GM18502 (cell line): Measurements from ENCODE around the gene PTK7.

ENCODE experiments used
- ATAC-seq: cut with Tn5 transposase; IDR thresholded peaks from one replicate; pipeline ENCODE4 v1.9.1; 2021; ENCODE audit warnings: mild to moderate bottlenecking; ENCODE audit not compliant: unreplicated experiment, poor library complexity

PTK7 gene

DNA sequence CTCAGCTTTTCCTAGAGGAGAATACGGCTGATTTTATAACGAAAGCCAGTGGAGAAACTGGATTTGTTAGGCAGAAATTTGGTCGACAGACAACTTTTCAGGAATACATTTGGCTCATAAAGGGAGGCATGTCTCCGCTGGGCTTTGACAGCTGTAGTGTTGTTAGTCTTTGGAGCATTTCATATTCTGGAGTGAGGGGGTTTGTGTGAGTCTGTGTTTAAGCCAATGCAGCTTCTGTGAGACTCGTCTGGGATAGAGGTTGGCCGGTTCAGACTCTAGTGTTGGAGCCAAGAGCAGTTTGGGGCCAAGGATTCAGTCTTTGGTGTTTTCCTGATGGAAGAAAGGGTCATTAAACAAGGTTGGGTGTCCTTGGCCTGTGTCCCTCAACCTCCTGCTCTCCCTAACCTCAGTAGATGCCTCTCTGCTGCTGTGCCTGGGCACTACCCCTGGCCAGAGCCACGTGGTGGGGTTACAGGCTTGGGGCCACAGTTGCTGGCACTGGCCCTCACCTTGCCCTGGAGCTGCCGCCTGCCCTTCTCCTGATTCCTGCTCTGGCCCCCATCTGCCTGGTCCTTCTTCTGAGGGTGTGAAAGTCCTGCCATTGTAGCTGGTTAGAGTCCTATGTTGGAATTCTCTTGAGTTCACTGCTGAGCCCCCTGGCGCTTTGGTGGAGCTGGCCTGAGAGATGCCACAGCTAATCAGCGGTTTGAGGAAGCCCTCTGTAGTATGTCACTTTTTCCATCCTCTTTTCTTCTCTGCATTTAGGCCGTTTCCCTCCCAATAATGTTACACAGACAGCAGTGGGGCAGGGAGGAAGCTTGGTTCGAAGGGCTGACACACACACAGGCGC, 6.9 kb downstream of the PTK7 start:
- ATAC-seq, result no peak

- no peak for ATAC-seq
Observed at GRCh38 chr6:43086022-43086658, 10.0 kb downstream of the PTK7 start.

DNA sequence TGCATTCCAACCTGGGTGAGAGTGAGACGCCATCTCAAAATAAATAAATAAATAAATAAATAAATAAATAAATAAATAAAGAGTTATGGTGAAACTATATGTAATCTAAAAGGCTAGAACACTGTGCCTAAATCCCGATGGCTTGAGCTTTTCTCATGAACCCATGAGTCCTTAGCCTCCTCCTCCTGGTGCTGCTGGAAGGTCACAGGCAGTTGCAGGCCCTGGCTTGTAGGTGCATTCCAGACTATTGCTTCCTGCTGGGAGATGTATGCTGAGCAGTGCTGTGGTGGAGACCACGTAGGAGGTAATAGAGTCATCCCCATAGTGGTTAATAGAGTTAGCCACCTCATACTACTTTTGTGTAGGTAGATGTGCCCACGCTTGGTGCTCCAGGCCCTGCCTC, 12.5 kb downstream of the PTK7 start:
- ATAC-seq, result no peak

DNA sequence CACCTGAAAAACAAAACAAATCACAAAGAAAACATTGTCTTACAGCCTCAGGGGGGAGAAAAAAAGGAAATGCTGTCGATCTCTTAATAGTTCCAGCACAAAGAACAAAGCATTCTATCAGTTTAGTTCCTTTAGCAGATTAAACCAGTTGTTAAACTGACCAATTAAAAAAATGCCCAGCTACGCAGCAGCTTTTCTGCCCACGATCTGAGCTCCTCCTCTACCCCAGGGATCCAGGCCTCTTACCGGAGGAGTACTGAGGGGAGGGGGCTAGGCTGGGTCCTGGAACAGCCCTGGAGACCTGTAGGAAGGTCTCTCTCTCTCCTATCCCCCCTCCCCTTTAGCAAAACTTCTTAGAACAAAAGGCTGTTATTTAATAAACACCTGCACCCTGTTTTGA, 13.4 kb downstream of the PTK7 start:
- ATAC-seq, result no peak

DNA sequence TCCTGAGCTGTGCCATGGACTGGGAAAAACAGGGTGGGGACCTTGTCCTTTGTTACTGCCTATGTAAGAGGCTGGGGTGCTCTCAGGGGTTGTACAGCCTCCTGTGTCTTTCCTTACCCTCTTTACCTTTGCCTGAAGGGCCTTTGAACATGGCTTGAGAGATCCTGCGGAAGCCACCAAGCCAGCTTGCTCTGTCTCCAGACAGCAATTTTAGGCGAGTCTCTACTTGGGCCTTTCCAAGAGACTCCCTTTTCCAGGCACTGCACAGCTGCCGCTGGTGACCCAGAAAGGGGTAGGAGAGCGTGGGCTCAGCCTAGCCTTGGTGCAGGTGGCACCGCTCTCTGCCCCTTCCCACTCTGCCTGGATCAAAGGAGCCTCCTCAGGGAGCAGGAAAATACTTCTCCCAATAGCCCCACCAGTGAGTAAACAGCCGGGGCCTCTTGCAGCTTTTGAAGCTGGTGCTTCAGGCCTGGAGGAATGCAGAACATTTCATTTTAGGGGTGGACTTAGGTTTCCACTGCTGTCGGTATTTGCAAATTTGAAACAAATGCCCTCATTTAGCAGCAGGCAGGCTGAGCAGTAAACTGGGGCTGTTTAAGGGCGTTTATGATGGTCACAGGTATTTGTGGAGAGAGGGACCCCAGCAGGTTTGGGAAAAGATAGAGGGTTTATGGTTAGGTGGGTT, 13.9 kb downstream of the PTK7 start:
- no peak for ATAC-seq

DNA sequence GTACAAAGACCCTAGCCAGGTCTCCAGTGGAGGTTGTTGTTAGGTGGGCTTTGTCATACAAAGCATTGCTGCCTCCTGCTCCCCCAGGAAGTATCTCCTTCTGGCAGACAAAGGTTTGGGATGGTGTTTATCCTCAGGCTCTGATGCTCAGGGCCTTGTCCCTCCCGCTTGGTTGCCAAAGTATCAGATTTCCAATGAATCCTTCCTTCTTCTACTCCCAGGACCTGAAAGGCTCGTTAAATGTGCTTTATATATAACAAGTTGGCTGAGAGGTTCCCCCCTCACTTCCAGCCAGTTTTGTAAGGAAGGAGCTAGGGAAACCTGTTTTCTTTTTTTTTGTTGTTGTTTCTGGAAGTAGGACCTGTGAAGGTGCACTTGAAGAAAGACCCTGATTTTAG, 14.4 kb downstream of the PTK7 start:
- ATAC-seq, result no peak

- no peak for ATAC-seq
Observed at GRCh38 chr6:43091020-43091419, 14.9 kb downstream of the PTK7 start.

GRCh38 chr6:43091436-43091991, 15.4 kb downstream of the PTK7 start:
- no peak for ATAC-seq

DNA sequence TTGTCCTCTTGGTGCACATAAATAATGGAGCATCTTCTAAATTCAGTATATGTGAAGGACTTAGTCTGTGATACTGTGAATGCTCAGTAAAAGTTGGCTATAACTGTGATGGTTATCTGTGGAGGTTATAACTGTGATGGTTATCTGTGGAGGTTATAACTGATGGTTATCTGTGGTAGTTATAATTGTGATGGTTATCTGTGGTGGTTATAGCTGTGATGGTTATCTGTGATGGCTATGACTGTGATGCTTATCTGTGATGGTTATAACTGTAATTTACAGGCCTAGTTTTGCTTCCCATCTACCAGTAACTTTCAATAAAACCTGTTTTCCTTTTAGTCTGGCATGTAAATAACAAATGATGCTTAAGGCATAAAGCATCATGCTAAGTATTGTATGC, 16.5 kb downstream of the PTK7 start:
- ATAC-seq, result no peak

DNA sequence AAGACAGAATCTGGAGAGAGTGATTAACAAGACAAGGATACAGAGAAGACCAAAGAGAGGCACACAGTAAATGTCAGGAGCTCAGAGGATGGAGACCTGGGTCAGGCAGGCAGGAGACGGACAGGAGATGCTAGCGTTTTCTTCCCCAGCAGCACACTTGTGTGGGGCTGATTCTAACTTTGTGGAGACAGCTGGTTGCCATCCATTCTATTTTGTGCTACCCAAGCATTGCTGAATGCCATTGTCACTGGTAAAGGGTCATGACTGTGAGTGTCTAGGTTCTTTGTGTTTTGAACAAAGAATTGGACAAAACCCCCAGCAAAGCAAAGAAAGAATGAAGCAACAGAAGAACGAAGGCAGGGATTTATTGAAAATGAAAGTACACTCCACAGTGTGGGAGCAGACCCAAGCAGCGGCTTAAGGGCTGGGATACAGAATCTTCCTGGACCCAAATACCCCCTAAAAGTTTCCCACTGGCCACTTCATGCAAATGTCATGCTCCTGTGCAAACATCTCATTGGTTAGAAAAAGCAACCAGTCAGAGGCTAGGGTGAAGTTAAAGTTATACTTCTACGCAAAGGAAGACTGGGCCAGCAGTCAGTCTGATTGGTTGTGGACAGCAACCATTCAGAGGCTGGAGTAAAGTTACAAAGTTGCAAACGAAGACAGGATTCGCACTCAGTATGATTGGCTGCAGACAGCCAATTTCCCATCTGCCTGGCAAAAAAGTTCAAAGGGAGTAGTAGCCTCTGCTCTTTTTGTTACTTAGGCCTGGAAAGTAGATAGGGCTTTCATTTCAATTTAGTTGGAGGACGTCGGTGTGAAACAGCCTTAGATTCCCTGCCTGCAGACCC, 17.5 kb downstream of the PTK7 start:
- no peak for ATAC-seq

GRCh38 chr6:43095939-43096338, 19.8 kb downstream of the PTK7 start:
- no peak for ATAC-seq

GRCh38 chr6:43096451-43097097, 20.5 kb downstream of the PTK7 start:
- ATAC-seq, result no peak

DNA sequence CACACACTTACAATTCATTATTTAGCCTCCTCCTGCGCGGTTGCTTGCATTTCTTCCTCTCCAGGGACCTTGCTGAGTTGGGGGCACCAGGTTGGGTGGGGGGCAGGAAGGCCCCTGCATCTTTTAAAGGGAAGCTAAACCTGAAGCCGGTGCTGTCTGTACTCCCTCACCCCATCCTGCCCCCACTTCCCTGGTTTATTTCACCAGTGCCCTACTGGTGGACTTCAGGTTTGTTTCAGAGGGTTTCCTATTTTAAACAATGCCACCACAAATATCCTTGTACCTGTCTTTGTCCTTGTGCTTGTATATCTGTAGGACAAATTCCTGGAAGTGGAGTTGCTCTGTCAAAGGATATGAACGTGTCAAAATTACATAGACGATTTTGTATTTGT, 21.0 kb downstream of the PTK7 start:
- no peak for ATAC-seq

DNA sequence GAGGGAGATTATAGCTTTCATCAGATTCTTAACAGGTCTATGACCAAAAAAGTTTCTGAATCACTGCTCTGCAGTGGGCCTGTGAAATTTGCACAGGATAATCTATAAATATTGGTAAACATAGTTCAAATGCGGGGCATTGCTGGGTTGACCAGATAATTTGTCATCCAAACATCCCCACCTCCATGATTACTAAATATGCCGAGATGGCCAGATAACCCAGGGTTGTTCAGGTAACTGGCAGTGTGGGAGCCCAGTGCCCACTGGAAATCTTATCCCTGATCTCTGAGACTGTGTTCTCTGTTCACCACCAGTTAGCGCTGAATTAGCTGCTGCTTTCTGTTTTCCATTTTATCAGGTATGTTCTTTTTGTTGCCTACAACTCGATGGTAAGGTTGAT, 21.4 kb downstream of the PTK7 start:
- no peak for ATAC-seq

GRCh38 chr6:43101497-43101896, 25.4 kb downstream of the PTK7 start:
- ATAC-seq, result no peak

DNA sequence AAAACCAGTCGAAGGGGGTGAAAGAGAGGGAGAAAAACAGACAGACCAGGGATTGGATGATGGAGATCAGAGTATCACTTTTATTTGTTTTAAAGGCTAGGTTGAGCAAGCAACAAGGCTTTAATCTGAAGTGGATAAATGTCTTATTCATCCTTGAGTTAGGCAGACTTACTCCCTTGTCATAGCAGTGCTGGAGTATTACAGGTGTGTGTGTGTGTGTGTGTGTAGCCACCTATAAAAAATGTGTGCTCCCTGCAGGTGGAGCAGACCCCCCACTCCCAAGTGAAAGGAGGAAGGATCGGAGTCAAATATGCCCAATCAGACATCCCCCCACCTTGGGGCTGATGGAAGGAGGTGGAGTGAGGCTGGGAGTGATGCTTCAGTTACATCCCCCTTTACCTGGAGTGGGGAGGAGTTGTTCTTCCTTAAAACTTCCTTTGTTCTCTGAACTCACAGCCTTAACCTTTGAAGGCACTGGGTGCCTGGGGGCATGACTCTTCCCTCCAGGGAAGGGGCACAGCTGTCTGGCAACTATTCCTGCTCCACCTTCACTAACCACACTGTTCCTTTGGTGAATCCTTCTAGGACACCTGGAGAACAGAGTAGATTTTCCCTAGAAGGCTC, 27.3 kb downstream of the PTK7 start:
- no peak for ATAC-seq

DNA sequence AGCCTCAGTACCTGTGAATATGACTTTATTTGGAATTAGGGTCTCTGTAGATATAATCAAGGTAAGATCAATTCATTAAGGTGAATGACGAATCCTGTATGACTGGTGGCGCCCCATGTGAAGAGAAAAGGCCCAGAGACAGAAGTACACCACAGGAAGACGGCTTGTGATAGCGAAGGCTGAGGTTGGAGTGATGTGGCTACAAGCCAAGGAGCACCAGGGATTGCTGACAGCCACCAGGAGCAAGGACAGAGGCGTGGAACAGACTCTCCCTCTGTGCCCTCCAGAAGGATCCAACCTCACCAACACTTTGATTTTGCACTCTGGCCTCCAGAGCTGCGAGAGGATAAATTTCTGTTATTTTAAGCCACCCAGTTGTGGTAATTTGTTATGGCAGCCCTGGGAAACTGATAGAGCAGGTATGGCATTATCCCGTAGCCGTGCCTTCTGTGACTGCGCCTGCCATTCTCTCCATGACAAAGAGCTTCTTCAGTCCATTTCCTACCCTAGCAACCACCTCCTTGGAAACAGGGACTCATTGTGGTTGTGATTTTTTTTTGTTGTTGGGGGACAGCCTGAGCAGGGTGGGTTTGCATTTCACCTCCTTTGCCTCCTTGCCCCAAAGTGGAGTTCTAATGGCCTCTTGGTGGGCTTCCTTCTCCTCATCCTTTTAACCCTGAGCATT, 29.6 kb downstream of the PTK7 start:
- no peak for ATAC-seq

GRCh38 chr6:43107344-43108062, 31.4 kb downstream of the PTK7 start:
- no peak for ATAC-seq
